ENCODE results near the gene HEXB. TPM values are rescaled to one million over a fixed set of nuclear protein-coding genes. Genes with fewer than 3 reads are reported as not detected.
A peak's percentile ranks its signal among the peaks of the same experiment; 100 is the strongest.

The HEXB gene
- total RNA-seq, 3 donors from 2014 or later = 123 to 218 (median 145) TPM

DNA sequence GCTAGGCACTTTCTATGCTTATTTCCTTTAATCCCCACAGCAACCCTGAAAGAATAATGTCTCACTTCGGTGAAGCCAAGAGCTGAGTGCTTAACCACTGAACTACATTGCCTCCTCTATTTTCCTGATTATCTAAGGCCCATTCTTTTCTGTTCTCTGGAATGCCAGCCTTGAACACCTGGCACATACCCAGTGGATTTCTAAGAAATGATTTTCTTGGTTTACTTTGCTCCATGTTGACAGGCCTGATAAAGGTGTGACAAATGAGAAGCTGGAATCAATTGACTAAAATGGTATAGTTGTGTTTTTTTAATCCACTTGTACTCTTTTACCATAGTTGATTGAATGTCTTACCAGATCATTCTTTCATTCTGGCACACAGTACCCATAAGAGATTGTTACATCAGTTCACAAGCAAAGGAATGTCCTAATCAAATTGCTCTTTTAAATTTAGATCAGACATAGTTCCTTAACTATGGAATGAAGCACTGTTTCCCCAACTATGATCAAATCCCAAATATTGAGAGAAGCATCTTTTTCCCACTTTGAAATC, 35.5 kb upstream of the HEXB start:
- H3K9me3 ChIP-seq = no peaks in the 10 kb centered on the region
- H3K27me3 ChIP-seq = no peaks in the 10 kb centered on the region
- no peak overlapping the region for H3K27ac ChIP-seq
- TF ChIP-seq POLR2AphosphoS5 (IDR thresholded peaks at IDR 0.05) (no peak), POLR2A (IDR thresholded peaks at IDR 0.05) (no peak)
- TF ChIP-seq, protein P1, sequence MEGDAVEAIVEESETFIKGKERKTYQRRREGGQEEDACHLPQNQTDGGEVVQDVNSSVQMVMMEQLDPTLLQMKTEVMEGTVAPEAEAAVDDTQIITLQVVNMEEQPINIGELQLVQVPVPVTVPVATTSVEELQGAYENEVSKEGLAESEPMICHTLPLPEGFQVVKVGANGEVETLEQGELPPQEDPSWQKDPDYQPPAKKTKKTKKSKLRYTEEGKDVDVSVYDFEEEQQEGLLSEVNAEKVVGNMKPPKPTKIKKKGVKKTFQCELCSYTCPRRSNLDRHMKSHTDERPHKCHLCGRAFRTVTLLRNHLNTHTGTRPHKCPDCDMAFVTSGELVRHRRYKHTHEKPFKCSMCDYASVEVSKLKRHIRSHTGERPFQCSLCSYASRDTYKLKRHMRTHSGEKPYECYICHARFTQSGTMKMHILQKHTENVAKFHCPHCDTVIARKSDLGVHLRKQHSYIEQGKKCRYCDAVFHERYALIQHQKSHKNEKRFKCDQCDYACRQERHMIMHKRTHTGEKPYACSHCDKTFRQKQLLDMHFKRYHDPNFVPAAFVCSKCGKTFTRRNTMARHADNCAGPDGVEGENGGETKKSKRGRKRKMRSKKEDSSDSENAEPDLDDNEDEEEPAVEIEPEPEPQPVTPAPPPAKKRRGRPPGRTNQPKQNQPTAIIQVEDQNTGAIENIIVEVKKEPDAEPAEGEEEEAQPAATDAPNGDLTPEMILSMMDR (IDR thresholded peaks at IDR 0.05) = no peak
- H3K4me1 ChIP-seq = no peaks in the 10 kb centered on the region
- no peak overlapping the region for H3K4me3 ChIP-seq
- H3K36me3 ChIP-seq = no peaks in the 10 kb centered on the region
- intact Hi-C loops (cut with DNase I; ENCODE audit: low total_unique reads) = loop anchor here (5.0 kb wide), 1 partner anchor 752 kb away; no protein-coding TSS in a partner anchor
- DNase-seq (ENCODE audit: low spot score in 2 of 2) = no peak

DNA sequence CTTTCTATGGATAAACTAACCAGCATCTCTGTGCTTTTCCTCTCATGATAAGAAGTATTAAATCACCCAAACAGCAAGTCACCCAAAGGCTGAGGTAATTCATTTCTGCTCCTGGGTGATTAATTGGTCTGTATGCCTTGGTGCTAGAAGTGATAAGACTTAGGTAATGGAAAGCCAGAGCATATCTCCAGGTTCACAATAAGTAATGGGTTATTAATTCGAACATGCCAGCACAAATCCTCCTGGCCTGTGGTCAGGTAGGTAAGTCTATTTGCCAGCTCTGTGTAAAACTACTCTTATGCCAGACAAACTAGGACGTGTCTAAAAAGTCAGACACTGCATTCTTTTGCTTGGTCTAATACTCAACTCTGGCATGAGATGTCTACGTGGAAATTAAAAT, 33.3 kb upstream of the HEXB start:
- no peaks in the 10 kb centered on the region for H3K27me3 ChIP-seq
- no peaks in the 10 kb centered on the region for H3K36me3 ChIP-seq
- TF ChIP-seq POLR2A (IDR thresholded peaks at IDR 0.05) (no peak), POLR2AphosphoS5 (IDR thresholded peaks at IDR 0.05) (no peak)
- TF ChIP-seq, protein P1 (IDR thresholded peaks at IDR 0.05) = no peak
- intact Hi-C loops (cut with DNase I; ENCODE audit: low total_unique reads) = no loop called here
- H3K9me3 ChIP-seq = no peaks in the 10 kb centered on the region
- peak overlapping the region; percentile 5 to 42 for H3K27ac ChIP-seq
- H3K4me3 ChIP-seq = no peak overlapping the region
- H3K4me1 ChIP-seq = no peaks in the 10 kb centered on the region
- no peak for DNase-seq (ENCODE audit: low spot score in 2 of 2)

DNA sequence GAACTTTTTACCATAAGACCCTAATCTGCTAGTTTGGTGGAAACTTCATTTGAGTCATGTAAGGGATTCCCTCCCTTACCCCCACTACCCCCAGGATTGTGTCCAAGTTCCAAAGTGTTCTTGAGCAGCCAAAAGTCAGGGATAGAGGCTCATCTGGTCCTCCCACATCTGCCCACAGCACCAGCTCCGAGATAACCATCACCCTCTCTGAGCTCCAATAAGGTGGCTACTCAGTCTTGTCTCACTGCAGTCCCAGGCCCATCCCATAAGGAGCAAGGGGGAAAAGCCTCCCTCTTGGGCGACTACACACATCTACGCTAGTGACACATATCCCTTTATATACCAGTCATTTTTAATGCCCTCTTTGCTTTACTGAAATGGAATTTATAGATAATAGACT, 32.5 kb upstream of the HEXB start:
- Histone ChIP-seq H3K27ac (no peak overlapping the region), H3K4me3 (no peak overlapping the region), H3K4me1 (no peaks in the 10 kb centered on the region), H3K9me3 (no peaks in the 10 kb centered on the region), H3K27me3 (no peaks in the 10 kb centered on the region), H3K36me3 (no peaks in the 10 kb centered on the region)
- TF ChIP-seq POLR2A (IDR thresholded peaks at IDR 0.05) = no peak
- TF ChIP-seq, protein P1 (IDR thresholded peaks at IDR 0.05) = no peak
- intact Hi-C loops (cut with DNase I; ENCODE audit: low total_unique reads) = no loop called here
- DNase-seq (ENCODE audit: low spot score in 2 of 2) = no peak

DNA sequence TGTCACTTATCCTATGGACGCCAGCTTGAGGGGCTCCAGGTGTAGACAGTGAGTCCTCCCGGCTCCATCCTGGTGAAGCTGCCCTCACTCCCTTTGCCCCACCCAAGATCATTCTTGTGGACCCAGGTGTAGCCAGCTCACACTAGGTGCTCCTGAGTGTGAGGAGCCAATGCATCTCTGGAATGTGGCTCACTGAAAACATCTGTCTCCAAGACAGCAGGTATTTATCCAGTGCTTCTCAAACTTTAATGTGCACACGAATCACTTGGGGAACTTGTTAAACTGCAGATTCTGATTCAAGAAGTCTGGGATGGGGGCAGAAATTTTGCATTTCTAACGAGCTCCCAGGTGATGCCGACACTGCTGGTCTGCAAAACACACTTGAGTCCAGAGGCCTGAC, 31.0 kb upstream of the HEXB start:
- Histone ChIP-seq H3K36me3 (no peaks in the 10 kb centered on the region), H3K4me1 (no peaks in the 10 kb centered on the region), H3K27ac (no peak overlapping the region), H3K4me3 (no peak overlapping the region), H3K9me3 (no peaks in the 10 kb centered on the region), H3K27me3 (no peaks in the 10 kb centered on the region)
- DNase-seq (ENCODE audit: low spot score in 2 of 2) = no peak
- intact Hi-C loops (cut with DNase I; ENCODE audit: low total_unique reads) = no loop called here
- TF ChIP-seq POLR2AphosphoS5 (IDR thresholded peaks at IDR 0.05) (no peak), POLR2A (IDR thresholded peaks at IDR 0.05) (no peak)
- TF ChIP-seq, protein P1 (IDR thresholded peaks at IDR 0.05) = no peak

DNA sequence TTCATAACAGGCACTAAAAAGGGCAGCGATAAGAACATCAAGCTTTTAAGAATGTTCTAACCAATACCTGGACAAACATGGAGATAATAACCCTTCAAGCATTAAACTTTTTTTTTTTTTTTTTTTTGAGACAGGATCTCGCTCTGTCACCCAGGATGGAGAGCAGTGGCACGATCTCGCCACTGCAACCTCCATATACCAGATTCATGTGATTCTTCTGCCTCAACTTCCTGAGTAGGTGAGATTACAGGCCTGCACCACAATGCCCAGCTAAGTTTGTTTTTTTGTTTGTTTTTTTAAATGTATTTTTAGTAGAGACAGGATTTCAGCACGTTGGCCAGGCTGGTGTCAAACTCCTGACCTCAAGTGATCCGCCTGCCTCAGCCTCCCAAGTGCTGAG, 29.8 kb upstream of the HEXB start:
- intact Hi-C loops (cut with DNase I; ENCODE audit: low total_unique reads) = no loop called here
- no peak for DNase-seq (ENCODE audit: low spot score in 2 of 2)
- Histone ChIP-seq H3K4me3 (no peak overlapping the region), H3K9me3 (no peaks in the 10 kb centered on the region), H3K4me1 (no peaks in the 10 kb centered on the region), H3K27ac (no peak overlapping the region), H3K27me3 (no peaks in the 10 kb centered on the region), H3K36me3 (no peaks in the 10 kb centered on the region)
- TF ChIP-seq POLR2AphosphoS5 (IDR thresholded peaks at IDR 0.05) = no peak
- no peak for TF ChIP-seq POLR2A (IDR thresholded peaks at IDR 0.05)
- TF ChIP-seq, protein P1 (IDR thresholded peaks at IDR 0.05) = no peak
